Body of pancreas (tissue), 4 donors: ENCODE measurements around the gene ELL. TPM values are rescaled to one million over a fixed set of nuclear protein-coding genes. Genes with fewer than 3 reads are reported as not detected.

ENCODE experiments used
- ATAC-seq: fragments of 150-250 bp; one replicate; pipeline ENCODE4 v1.9.1; 2016
- DNase-seq, 4 donors: peaks; one replicate each; pipeline ENCODE4 v3.0.0-alpha.2; 2019
- H3K27ac ChIP-seq, 4 donors: fragments of 200-600 bp; sonication (generic); 1 replicate in 3 of 4; 2 replicates in 1 of 4; pipeline versions ENCODE4 v1.5.1 to v1.6.1; 2016 to 2019; ENCODE audit warnings: mild to moderate bottlenecking in 1 of 4, mixed read lengths in 1 of 4, moderate library complexity in 1 of 4
- H3K27me3 ChIP-seq, 2 donors: fragments of 200-600 bp; sonication (generic); one replicate each; pipeline ENCODE4 v1.6.0; 2016; ENCODE audit warnings: mild to moderate bottlenecking in 1 of 2
- H3K36me3 ChIP-seq, 2 donors: fragments of 200-600 bp; sonication (generic); replicated peaks in 1 of 2; 2 replicates each; pipeline ENCODE4 v1.5.1; 2016; ENCODE audit warnings: low read depth in 2 of 2; ENCODE audit not compliant: insufficient read depth in 1 of 2
- H3K4me1 ChIP-seq: fragments of 200-600 bp; sonication (generic); one replicate; pipeline ENCODE4 v1.6.0; 2016
- H3K4me3 ChIP-seq, 2 donors: fragments of 200-600 bp; sonication (generic); 1 replicate in 1 of 2; 2 replicates in 1 of 2; pipeline ENCODE4 v1.5.1; 2016 to 2019
- H3K9me3 ChIP-seq, 3 donors: fragments of 200-600 bp; sonication (generic); 1 replicate in 2 of 3; 2 replicates in 1 of 3; pipeline ENCODE4 v1.5.1; 2016
- POLR2A ChIP-seq, 3 donors: fragments of 450-650 bp; IDR thresholded peaks; one replicate each; pipeline ENCODE4 v1.6.1; 2016; ENCODE audit warnings: antibody characterized with exemption in 3 of 3, mild to moderate bottlenecking in 2 of 3
- WGBS, 2 donors: methylation state at CpG; one replicate each; pipeline ENCODE4 v1.1.5; 2017; 5-methylcytosine and 5-hydroxymethylcytosine counted together
- intact Hi-C: fragments of 100-400 bp; cut with DNase I; formaldehyde crosslinking; loops from one replicate; pipeline ENCODE4 v1.15.1; 2023
- total RNA-seq, 2 donors: library from RNA; depleted of rRNA; stranded (reverse); fragments of >200 nt; gene quantifications; one replicate each; pipeline ENCODE4 v1.1.0, GENCODE V29; 2016
- TF ChIP-seq, protein P1 (sequence below), 7 experiments: fragments of 450-650 bp in 4 of 7; fragments of 200-600 bp in 3 of 7; sonication (generic) in 3 of 7; IDR thresholded peaks; one replicate each; pipeline ENCODE4 v1.5.1; 2016 to 2019; ENCODE audit warnings: antibody characterized with exemption in 7 of 7

ELL gene
- total RNA-seq, 2 donors from 2014 or later = 12.5 to 14.2 TPM

DNA sequence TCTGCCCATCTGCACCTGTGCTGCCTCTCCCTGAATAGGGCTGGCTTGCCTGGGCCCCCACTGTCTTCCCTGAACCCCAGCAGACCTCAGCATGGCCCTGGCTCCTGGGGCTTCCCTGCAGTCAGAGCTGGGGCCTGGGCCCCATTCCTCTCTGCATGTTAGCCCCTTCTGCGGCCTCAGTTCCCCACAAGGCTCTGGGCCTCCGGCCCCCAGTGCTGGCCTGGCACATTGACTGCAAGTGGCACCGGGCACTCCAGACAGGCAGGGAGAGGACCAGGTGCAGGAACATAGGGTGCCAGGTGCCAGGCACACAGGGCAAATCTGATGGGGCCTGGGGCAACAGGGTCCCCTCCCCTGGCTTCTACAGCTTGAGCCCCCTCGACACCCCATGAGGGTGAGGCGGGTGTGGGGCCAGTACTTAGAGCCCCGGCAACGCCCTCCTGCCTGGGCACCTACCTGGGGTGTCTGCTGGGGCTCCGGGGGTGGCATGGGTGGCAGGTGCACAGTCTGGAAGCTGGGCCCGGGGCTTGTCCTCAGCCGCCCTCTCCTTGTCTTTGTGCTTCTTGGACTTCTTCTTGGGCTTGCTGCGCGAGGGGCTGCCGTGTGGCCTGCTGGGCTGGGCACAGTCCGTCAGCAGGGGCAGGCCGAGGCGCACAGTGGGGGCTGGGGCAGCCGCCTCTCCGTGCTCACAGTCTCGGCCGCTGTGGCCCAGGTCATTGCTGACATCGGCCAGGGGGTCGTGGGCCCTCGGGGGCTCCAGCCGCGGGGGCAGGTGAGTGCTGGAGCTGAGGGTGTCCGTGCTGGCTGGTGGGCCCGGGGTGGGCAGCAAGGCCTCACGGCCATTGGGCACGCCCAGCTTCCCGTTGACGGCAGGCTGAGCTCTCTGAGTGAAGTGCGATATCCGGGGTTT lies 71.6 kb downstream of the ELL start:
- no peaks in the 10 kb centered on the region for H3K9me3 ChIP-seq
- DNase-seq = no peak
- TF ChIP-seq, protein P1, sequence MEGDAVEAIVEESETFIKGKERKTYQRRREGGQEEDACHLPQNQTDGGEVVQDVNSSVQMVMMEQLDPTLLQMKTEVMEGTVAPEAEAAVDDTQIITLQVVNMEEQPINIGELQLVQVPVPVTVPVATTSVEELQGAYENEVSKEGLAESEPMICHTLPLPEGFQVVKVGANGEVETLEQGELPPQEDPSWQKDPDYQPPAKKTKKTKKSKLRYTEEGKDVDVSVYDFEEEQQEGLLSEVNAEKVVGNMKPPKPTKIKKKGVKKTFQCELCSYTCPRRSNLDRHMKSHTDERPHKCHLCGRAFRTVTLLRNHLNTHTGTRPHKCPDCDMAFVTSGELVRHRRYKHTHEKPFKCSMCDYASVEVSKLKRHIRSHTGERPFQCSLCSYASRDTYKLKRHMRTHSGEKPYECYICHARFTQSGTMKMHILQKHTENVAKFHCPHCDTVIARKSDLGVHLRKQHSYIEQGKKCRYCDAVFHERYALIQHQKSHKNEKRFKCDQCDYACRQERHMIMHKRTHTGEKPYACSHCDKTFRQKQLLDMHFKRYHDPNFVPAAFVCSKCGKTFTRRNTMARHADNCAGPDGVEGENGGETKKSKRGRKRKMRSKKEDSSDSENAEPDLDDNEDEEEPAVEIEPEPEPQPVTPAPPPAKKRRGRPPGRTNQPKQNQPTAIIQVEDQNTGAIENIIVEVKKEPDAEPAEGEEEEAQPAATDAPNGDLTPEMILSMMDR (IDR thresholded peaks at IDR 0.05) = no peak
- TF ChIP-seq POLR2A (IDR thresholded peaks at IDR 0.05) = no peak
- H3K36me3 ChIP-seq = peaks cover 21 to 27% of the 10 kb centered on the region in 2 donors
- no peak for ATAC-seq
- no peaks in the 10 kb centered on the region for H3K27me3 ChIP-seq
- no peak overlapping the region for H3K4me3 ChIP-seq
- 68 to 87% methylated on average over 6 to 32 of the region's 33 CpGs for WGBS, 2 donors
- intact Hi-C loops = no loop called here
- H3K4me1 ChIP-seq = peaks cover 11% of the 10 kb centered on the region
- peak overlapping the region in 1 of 4 donors; percentile 43 for H3K27ac ChIP-seq

DNA sequence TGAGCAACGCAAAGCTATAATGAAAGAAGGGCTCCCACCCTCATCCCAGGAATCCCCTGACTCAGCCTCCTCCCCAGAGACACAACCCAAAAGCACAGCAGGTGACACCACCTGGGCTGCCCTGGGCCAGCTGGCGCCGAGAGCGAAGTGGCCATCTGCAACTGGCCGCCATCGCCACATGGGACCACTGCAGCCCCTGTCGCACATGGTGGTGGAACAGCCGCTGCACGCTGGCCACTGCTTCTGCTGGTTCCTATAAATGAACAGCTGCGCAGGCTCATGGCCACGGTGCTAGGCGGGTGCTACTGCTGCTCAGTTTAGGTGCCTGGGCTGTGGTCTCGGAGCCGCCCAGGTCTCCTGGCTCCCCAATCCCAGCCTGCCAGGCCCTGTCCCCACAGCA lies 72.3 kb downstream of the ELL start:
- DNase-seq = no peak

DNA sequence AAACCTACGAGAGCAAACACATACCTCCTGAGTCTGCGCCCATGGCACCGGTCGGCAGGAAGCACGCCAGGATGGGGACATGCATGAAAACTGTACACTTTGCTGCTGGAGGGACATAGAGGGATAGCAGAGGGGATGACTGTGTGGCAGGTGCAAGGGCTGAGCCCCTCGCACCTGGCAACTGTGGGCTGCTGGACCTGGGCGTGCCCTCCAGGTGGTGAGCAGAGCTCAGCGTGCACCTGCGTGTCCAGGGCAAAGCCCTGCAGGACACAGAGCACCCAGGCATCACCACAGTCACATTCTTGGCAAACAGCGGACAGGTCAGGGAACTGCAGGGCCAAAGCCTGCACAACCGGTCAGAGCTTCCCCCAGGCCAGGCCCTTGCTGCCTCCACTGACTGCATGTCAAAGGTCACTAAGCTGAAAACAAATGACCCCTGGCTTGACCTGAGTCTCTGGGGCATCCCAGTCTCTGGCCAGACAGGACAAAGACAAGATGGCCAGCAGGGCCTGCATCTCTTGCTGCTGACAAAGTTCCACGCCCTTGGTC lies 75.0 kb downstream of the ELL start:
- no peaks in the 10 kb centered on the region for H3K27me3 ChIP-seq
- no peak for DNase-seq
- no peaks in the 10 kb centered on the region for H3K9me3 ChIP-seq
- intact Hi-C loops = no loop called here
- peaks cover 35 to 36% of the 10 kb centered on the region in 2 donors for H3K36me3 ChIP-seq
- WGBS, 2 donors = 84 to 92% methylated on average over 9 to 12 of the region's 12 CpGs
- no peak for TF ChIP-seq POLR2A (IDR thresholded peaks at IDR 0.05)
- TF ChIP-seq, protein P1 (IDR thresholded peaks at IDR 0.05) = no peak
- ATAC-seq = no peak
- no peak overlapping the region for H3K4me3 ChIP-seq
- H3K27ac ChIP-seq = no peak overlapping the region
- peaks cover 11% of the 10 kb centered on the region for H3K4me1 ChIP-seq

More for the DNA sequence above, 72.3 kb downstream of the ELL start:
- H3K4me3 ChIP-seq = no peak overlapping the region
- WGBS, 2 donors = 93 to 100% methylated on average over 1 to 14 of the region's 14 CpGs
- no peak for ATAC-seq
- H3K4me1 ChIP-seq = peaks cover 11% of the 10 kb centered on the region
- H3K36me3 ChIP-seq = peaks cover 25 to 33% of the 10 kb centered on the region in 2 donors
- intact Hi-C loops = no loop called here
- no peaks in the 10 kb centered on the region for H3K27me3 ChIP-seq
- no peaks in the 10 kb centered on the region for H3K9me3 ChIP-seq
- TF ChIP-seq POLR2A (IDR thresholded peaks at IDR 0.05) = no peak
- TF ChIP-seq, protein P1 (IDR thresholded peaks at IDR 0.05) = no peak
- no peak overlapping the region for H3K27ac ChIP-seq

DNA sequence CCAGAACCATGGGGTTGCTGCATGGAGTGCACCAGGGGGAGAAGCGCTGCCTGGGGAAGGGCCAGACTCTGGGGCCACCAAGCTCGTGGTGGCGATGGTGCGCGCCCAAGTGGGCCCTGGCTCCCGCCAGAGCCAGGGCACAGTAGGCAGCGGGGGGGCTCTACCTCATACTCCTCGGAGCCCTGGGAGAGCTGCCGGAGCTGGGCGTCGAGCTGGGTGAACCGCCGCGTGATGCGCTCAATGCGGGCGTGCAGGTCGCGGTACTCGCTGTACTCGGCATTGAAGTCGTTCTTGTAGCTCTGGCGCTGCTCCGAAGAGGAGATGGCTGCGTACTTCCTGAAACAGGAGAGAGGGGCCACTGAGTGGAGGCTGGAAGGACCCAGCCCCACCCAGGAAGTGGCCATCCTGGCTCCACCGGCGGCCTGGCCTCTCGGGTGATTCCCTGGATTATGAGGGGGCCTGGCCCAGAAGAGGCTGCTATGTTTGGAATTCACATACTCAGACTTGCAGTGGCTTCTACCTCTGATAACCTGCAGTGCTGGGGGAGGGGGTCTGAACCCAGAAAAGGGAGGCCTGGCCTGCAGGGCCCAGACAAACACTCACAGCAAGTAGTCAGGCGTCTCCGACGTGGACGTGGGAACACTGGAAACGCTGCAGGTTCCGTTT lies 75.6 kb downstream of the ELL start:
- Histone ChIP-seq H3K4me3 (no peak overlapping the region), H3K27me3 (no peaks in the 10 kb centered on the region), H3K4me1 (peaks cover 14% of the 10 kb centered on the region), H3K36me3 (peaks cover 35 to 36% of the 10 kb centered on the region in 2 donors), H3K27ac (no peak overlapping the region), H3K9me3 (no peaks in the 10 kb centered on the region)
- WGBS, 2 donors = 86 to 90% methylated on average over 17 to 18 of the region's 34 CpGs
- no peak for TF ChIP-seq POLR2A (IDR thresholded peaks at IDR 0.05)
- TF ChIP-seq, protein P1 (IDR thresholded peaks at IDR 0.05) = no peak
- DNase-seq (no peak), ATAC-seq (no peak)
- intact Hi-C loops = no loop called here
